ENCODE measurements around the gene EPS8L3. TPM values are rescaled to one million over a fixed set of nuclear protein-coding genes. Genes with fewer than 3 reads are reported as not detected.

Gene EPS8L3
- polyA plus RNA-seq, 1 donor from 2014 or later: not detected

- H3F3A ChIP-seq (ENCODE audit: insufficient read depth, low read length, poor library complexity, severe bottlenecking): no peaks in the 10 kb centered on the region
- no peak overlapping the region for H3K4me2 ChIP-seq (ENCODE audit: low read length)
- no peak overlapping the region for H2AFZ ChIP-seq (ENCODE audit: low read depth, low read length)
- TF ChIP-seq EP300 (conservative IDR thresholded peaks at IDR 0.05; ENCODE audit: poor library complexity, severe bottlenecking) (no peak), RAD21 (conservative IDR thresholded peaks at IDR 0.05) (no peak), MXI1 (conservative IDR thresholded peaks at IDR 0.05; ENCODE audit: poor library complexity, severe bottlenecking) (no peak), EZH2 (IDR thresholded peaks at IDR 0.05; ENCODE audit: borderline replicate concordance, insufficient read depth, low read length, poor library complexity, severe bottlenecking) (no peak), SMC3 (conservative IDR thresholded peaks at IDR 0.05; ENCODE audit: poor library complexity) (no peak), POLR2AphosphoS5 (IDR thresholded peaks at IDR 0.05) (no peak), TAF1 (IDR thresholded peaks at IDR 0.05; ENCODE audit: low read depth) (no peak)
- TF ChIP-seq, protein P1, sequence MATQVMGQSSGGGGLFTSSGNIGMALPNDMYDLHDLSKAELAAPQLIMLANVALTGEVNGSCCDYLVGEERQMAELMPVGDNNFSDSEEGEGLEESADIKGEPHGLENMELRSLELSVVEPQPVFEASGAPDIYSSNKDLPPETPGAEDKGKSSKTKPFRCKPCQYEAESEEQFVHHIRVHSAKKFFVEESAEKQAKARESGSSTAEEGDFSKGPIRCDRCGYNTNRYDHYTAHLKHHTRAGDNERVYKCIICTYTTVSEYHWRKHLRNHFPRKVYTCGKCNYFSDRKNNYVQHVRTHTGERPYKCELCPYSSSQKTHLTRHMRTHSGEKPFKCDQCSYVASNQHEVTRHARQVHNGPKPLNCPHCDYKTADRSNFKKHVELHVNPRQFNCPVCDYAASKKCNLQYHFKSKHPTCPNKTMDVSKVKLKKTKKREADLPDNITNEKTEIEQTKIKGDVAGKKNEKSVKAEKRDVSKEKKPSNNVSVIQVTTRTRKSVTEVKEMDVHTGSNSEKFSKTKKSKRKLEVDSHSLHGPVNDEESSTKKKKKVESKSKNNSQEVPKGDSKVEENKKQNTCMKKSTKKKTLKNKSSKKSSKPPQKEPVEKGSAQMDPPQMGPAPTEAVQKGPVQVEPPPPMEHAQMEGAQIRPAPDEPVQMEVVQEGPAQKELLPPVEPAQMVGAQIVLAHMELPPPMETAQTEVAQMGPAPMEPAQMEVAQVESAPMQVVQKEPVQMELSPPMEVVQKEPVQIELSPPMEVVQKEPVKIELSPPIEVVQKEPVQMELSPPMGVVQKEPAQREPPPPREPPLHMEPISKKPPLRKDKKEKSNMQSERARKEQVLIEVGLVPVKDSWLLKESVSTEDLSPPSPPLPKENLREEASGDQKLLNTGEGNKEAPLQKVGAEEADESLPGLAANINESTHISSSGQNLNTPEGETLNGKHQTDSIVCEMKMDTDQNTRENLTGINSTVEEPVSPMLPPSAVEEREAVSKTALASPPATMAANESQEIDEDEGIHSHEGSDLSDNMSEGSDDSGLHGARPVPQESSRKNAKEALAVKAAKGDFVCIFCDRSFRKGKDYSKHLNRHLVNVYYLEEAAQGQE (IDR thresholded peaks at IDR 0.05; ENCODE audit: borderline replicate concordance): no peak
- TF ChIP-seq, protein P2, sequence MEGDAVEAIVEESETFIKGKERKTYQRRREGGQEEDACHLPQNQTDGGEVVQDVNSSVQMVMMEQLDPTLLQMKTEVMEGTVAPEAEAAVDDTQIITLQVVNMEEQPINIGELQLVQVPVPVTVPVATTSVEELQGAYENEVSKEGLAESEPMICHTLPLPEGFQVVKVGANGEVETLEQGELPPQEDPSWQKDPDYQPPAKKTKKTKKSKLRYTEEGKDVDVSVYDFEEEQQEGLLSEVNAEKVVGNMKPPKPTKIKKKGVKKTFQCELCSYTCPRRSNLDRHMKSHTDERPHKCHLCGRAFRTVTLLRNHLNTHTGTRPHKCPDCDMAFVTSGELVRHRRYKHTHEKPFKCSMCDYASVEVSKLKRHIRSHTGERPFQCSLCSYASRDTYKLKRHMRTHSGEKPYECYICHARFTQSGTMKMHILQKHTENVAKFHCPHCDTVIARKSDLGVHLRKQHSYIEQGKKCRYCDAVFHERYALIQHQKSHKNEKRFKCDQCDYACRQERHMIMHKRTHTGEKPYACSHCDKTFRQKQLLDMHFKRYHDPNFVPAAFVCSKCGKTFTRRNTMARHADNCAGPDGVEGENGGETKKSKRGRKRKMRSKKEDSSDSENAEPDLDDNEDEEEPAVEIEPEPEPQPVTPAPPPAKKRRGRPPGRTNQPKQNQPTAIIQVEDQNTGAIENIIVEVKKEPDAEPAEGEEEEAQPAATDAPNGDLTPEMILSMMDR (IDR thresholded peaks at IDR 0.05; ENCODE audit: poor library complexity, severe bottlenecking): no peak
- no peak overlapping the region for H3K4me3 ChIP-seq (ENCODE audit: low read length)
- no peaks in the 10 kb centered on the region for H3K27me3 ChIP-seq (ENCODE audit: insufficient read depth, low read depth, low read length)
- no peaks in the 10 kb centered on the region for H4K20me1 ChIP-seq (ENCODE audit: insufficient read depth)
- H3K9ac ChIP-seq (ENCODE audit: low read length): no peak overlapping the region
- H3K36me3 ChIP-seq (ENCODE audit: insufficient read depth, low read length): no peaks in the 10 kb centered on the region
- no peak overlapping the region for H3K27ac ChIP-seq (ENCODE audit: low read length)
- no peaks in the 10 kb centered on the region for H3K79me2 ChIP-seq (replicated peaks; ENCODE audit: insufficient read depth, low read length)
- H3K9me2 ChIP-seq (ENCODE audit: insufficient read depth, low read length): no peaks in the 10 kb centered on the region
- H3K9me3 ChIP-seq (ENCODE audit: low read length): no peaks in the 10 kb centered on the region
Measured at GRCh38 chr1:109787845-109788601, 24.3 kb upstream of the EPS8L3 start.

DNA sequence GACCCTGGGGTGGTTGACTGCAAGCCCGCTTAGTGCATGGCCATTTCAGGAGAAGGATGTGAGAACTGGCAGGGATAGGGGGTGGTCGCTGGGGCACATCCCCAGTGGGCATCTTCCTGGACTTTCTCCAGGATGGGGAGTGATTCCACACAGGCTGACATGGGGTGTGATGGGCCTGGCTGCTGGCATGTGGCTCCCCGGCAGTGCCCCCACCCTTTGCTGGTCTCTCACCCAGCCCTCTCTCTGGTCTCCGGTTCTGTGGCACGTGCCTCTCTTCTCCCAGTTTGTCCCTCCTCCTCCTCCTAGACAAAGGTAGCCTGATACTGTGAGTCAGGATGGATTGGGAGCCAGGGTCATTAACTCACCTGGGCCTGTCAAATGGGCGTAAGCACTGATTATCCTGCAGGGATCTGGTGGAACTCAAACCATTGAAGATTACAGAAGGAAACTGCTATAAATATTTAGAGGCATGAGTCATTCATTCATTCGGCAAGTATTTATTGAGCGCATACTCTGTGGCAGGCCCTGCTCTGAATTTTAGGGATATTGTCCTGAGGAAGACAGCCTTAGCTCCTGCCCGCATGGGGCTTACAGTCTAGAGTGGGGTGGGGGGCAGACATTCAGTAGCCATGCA lies 23.6 kb upstream of the EPS8L3 start:
- no peaks in the 10 kb centered on the region for H3K9me3 ChIP-seq (ENCODE audit: low read length)
- H3F3A ChIP-seq (ENCODE audit: insufficient read depth, low read length, poor library complexity, severe bottlenecking): no peaks in the 10 kb centered on the region
- no peak overlapping the region for H3K4me2 ChIP-seq (ENCODE audit: low read length)
- no peak overlapping the region for H3K27ac ChIP-seq (ENCODE audit: low read length)
- no peaks in the 10 kb centered on the region for H3K79me2 ChIP-seq (replicated peaks; ENCODE audit: insufficient read depth, low read length)
- H3K4me3 ChIP-seq (ENCODE audit: low read length): no peak overlapping the region
- H2AFZ ChIP-seq (ENCODE audit: low read depth, low read length): no peak overlapping the region
- no peak overlapping the region for H3K9ac ChIP-seq (ENCODE audit: low read length)
- TF ChIP-seq EP300 (conservative IDR thresholded peaks at IDR 0.05; ENCODE audit: poor library complexity, severe bottlenecking): no peak
- no peak for TF ChIP-seq POLR2AphosphoS5 (IDR thresholded peaks at IDR 0.05)
- TF ChIP-seq, protein P1 (IDR thresholded peaks at IDR 0.05; ENCODE audit: borderline replicate concordance): no peak
- TF ChIP-seq, protein P2 (IDR thresholded peaks at IDR 0.05; ENCODE audit: poor library complexity, severe bottlenecking): no peak
- TF ChIP-seq RAD21 (conservative IDR thresholded peaks at IDR 0.05): no peak
- no peak for TF ChIP-seq MXI1 (conservative IDR thresholded peaks at IDR 0.05; ENCODE audit: poor library complexity, severe bottlenecking)
- no peak for TF ChIP-seq EZH2 (IDR thresholded peaks at IDR 0.05; ENCODE audit: borderline replicate concordance, insufficient read depth, low read length, poor library complexity, severe bottlenecking)
- no peak for TF ChIP-seq TAF1 (IDR thresholded peaks at IDR 0.05; ENCODE audit: low read depth)
- no peak for TF ChIP-seq SMC3 (conservative IDR thresholded peaks at IDR 0.05; ENCODE audit: poor library complexity)
- H4K20me1 ChIP-seq (ENCODE audit: insufficient read depth): no peaks in the 10 kb centered on the region
- no peaks in the 10 kb centered on the region for H3K27me3 ChIP-seq (ENCODE audit: insufficient read depth, low read depth, low read length)
- H3K36me3 ChIP-seq (ENCODE audit: insufficient read depth, low read length): no peaks in the 10 kb centered on the region
- no peaks in the 10 kb centered on the region for H3K9me2 ChIP-seq (ENCODE audit: insufficient read depth, low read length)

All from neural cell (in vitro differentiated cells).